ENCODE data around the gene PRMT5. TPM values are rescaled to one million over a fixed set of nuclear protein-coding genes. Genes with fewer than 3 reads are reported as not detected.
"Not testable (repeated sequence)": the region's sequence is repeated elsewhere in the genome, so short reads cannot be mapped to it uniquely, and the experiment has no call there.

The PRMT5 gene
- total and polyA plus RNA-seq, 5 donors from 2014 or later: 19.3 to 43.3 (median 37.9) TPM

DNA sequence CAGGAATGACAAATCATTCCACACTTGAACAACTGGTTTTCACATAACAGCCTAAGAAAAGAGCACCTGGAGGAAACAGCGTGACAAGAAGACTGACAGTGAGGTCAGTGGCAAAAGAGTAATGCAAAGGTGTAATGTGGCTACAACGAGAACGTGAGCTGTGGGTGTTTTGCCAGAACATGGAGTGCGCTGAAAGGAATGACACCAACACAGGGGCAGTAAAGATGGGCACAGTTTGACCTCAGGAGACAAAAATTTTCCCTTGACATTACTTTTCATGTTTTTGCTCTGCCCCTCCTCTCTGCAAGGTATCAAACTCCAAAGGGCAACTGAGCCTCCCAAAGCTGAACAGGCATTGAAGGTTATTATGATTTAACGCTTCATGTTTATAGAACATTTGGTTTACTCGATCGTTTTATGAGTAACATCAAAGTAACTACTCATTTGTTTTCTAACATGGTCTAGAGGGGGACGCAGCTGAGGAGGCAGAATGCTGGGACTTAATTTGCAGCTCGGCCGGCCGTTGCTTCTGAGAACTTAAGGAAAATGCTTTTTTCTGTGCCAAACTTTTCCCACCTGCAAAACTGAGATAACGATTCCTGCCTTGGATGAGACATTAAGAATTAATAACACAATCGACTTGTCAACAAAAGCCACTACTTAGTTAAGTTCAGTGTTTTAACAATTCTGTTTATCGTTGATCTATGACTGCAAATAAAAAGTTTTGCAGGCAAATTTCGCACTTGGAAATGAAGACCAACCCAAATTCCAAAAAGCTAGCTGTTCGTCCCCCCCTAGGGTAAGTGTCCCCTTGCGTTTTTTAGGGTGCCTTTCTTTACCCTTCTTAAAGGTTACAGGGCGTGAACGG, 26.8 kb upstream of the PRMT5 start:
- no peaks in the 10 kb centered on the region for H3K9me3 ChIP-seq (ENCODE audit: control insufficient read depth in 2 of 2, low read length in 2 of 2)
- H3K4me1 Mint-ChIP-seq: peaks cover 7 to 32% (median 29%) of the 10 kb centered on the region in 4 donors
- H3K36me3 Mint-ChIP-seq: peaks cover 16% of the 10 kb centered on the region
- peaks cover 4% of the 10 kb centered on the region for H3K27me3 Mint-ChIP-seq
- DNase-seq: no peak
- no peak for ATAC-seq (ENCODE audit: low read depth in 2 of 2)
- H3K4me3 Mint-ChIP-seq: peak overlapping the region; percentile 88 to 96 (median 94)
- H3K27ac ChIP-seq (ENCODE audit: insufficient read depth, low read length, poor library complexity, severe bottlenecking): peak overlapping the region; percentile 82
- H3K27ac Mint-ChIP-seq: peak overlapping the region; percentile 87 to 95 (median 94)
- H3K27me3 ChIP-seq (ENCODE audit: control insufficient read depth, insufficient read depth, low read length): no peaks in the 10 kb centered on the region
- H3K4me1 ChIP-seq (ENCODE audit: control insufficient read depth, insufficient read depth, low read length, poor library complexity, severe bottlenecking): peaks cover 9% of the 10 kb centered on the region
- H3K9me3 Mint-ChIP-seq: no peaks in the 10 kb centered on the region
- peak overlapping the region; percentile 91 for H3K4me3 ChIP-seq (ENCODE audit: low read depth, low read length)
- H3K36me3 ChIP-seq (ENCODE audit: control insufficient read depth, insufficient read depth, low read length): peaks cover 7% of the 10 kb centered on the region

- H3K9me3 ChIP-seq (ENCODE audit: control insufficient read depth in 2 of 2, low read length in 2 of 2): no peaks in the 10 kb centered on the region
- ATAC-seq (ENCODE audit: low read depth in 2 of 2) (no peak), DNase-seq (no peak)
- no peak overlapping the region for H3K27ac ChIP-seq (ENCODE audit: insufficient read depth, low read length, poor library complexity, severe bottlenecking)
- peak overlapping the region in 1 of 4 donors; percentile 54 for H3K4me3 Mint-ChIP-seq
- peaks cover 29% of the 10 kb centered on the region for H3K36me3 Mint-ChIP-seq
- no peaks in the 10 kb centered on the region for H3K9me3 Mint-ChIP-seq
- H3K27ac Mint-ChIP-seq: peak overlapping the region in 2 of 3 donors; percentile 20 to 60
- H3K4me3 ChIP-seq (ENCODE audit: low read depth, low read length): no peak overlapping the region
- peaks cover 7 to 29% (median 24%) of the 10 kb centered on the region in 4 donors for H3K4me1 Mint-ChIP-seq
- H3K4me1 ChIP-seq (ENCODE audit: control insufficient read depth, insufficient read depth, low read length, poor library complexity, severe bottlenecking): peaks cover 9% of the 10 kb centered on the region
- no peaks in the 10 kb centered on the region for H3K27me3 Mint-ChIP-seq
- peaks cover 18% of the 10 kb centered on the region for H3K36me3 ChIP-seq (ENCODE audit: control insufficient read depth, insufficient read depth, low read length)
- H3K27me3 ChIP-seq (ENCODE audit: control insufficient read depth, insufficient read depth, low read length): no peaks in the 10 kb centered on the region
These were observed 23.2 kb upstream of the PRMT5 start for GRCh38 chr14:22952418-22952817.

DNA sequence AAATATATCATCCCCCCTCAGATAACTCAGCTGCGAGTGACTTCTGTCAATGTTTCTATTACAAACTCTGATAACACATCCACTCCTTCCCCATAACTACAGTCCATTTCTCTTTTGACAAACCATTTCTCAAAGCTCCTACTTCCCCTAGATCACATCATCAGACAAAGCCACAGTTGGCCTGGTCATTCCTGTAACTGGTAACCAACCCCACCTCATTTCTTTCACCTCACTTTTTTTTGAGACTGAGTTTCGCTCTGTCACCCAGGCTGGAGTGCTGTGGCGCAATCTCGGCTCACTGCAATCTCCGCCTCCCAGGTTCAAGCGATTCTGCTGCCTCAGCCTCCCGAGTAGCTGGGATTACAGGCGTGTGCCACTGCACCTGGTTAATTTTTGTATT, 22.6 kb upstream of the PRMT5 start:
- peak overlapping the region in 1 of 3 donors; percentile 77 for H3K27ac Mint-ChIP-seq
- not testable (repeated sequence) for H3K27me3 Mint-ChIP-seq, DNase-seq

GRCh38 chr14:22945642-22946041, 16.5 kb upstream of the PRMT5 start:
- H3K27me3 ChIP-seq (ENCODE audit: control insufficient read depth, insufficient read depth, low read length): no peaks in the 10 kb centered on the region
- H3K4me3 ChIP-seq (ENCODE audit: low read depth, low read length): no peak overlapping the region
- H3K27ac ChIP-seq (ENCODE audit: insufficient read depth, low read length, poor library complexity, severe bottlenecking): no peak overlapping the region
- H3K4me1 Mint-ChIP-seq: no peaks in the 10 kb centered on the region
- peaks cover 35% of the 10 kb centered on the region for H3K36me3 Mint-ChIP-seq
- peaks cover 27% of the 10 kb centered on the region for H3K36me3 ChIP-seq (ENCODE audit: control insufficient read depth, insufficient read depth, low read length)
- H3K4me3 Mint-ChIP-seq: peak overlapping the region in 1 of 4 donors; percentile 21
- ATAC-seq (ENCODE audit: low read depth in 2 of 2) (no peak), DNase-seq (no peak)
- no peaks in the 10 kb centered on the region for H3K27me3 Mint-ChIP-seq
- no peaks in the 10 kb centered on the region for H3K4me1 ChIP-seq (ENCODE audit: control insufficient read depth, insufficient read depth, low read length, poor library complexity, severe bottlenecking)
- no peaks in the 10 kb centered on the region for H3K9me3 ChIP-seq (ENCODE audit: control insufficient read depth in 2 of 2, low read length in 2 of 2)
- no peaks in the 10 kb centered on the region for H3K9me3 Mint-ChIP-seq
- H3K27ac Mint-ChIP-seq: peak overlapping the region in 1 of 3 donors; percentile 8

More for the DNA sequence above, 22.6 kb upstream of the PRMT5 start:
- Mint-ChIP-seq H3K4me1 (peaks cover 7 to 29% (median 24%) of the 10 kb centered on the region in 4 donors), H3K36me3 (peaks cover 35% of the 10 kb centered on the region)
- not testable (repeated sequence) for ATAC-seq (ENCODE audit: low read depth in 2 of 2); H3K27ac ChIP-seq (ENCODE audit: insufficient read depth, low read length, poor library complexity, severe bottlenecking); H3K9me3 ChIP-seq (ENCODE audit: control insufficient read depth in 2 of 2, low read length in 2 of 2); H3K4me3 Mint-ChIP-seq; H3K4me1 ChIP-seq (ENCODE audit: control insufficient read depth, insufficient read depth, low read length, poor library complexity, severe bottlenecking); H3K9me3 Mint-ChIP-seq; H3K27me3 ChIP-seq (ENCODE audit: control insufficient read depth, insufficient read depth, low read length); H3K4me3 ChIP-seq (ENCODE audit: low read depth, low read length)
- H3K36me3 ChIP-seq (ENCODE audit: control insufficient read depth, insufficient read depth, low read length): peaks cover 24% of the 10 kb centered on the region

DNA sequence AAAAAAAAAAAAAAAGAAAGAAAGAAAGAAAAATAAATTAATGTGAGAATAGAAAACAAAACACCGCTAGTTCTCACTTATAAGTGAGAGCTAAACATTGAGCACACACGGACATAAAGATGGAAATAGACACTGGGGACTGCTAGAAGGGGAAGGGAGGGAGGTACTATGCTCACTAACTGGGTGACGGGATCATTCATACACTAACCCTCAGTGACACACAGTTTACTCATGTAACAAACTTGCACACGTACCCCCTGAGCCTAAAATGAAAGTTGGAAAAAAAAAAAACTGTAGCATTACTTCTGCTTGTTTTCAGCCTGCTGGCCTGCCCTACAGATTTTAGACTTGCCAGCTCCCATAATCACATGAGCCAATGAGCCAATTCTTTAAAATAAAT, 10.5 kb upstream of the PRMT5 start:
- no peaks in the 10 kb centered on the region for H3K4me1 Mint-ChIP-seq
- no peak overlapping the region for H3K27ac ChIP-seq (ENCODE audit: insufficient read depth, low read length, poor library complexity, severe bottlenecking)
- H3K27me3 ChIP-seq (ENCODE audit: control insufficient read depth, insufficient read depth, low read length): no peaks in the 10 kb centered on the region
- no peaks in the 10 kb centered on the region for H3K27me3 Mint-ChIP-seq
- H3K4me3 Mint-ChIP-seq: peak overlapping the region in 1 of 4 donors; percentile 32
- H3K4me3 ChIP-seq (ENCODE audit: low read depth, low read length): no peak overlapping the region
- no peak overlapping the region for H3K27ac Mint-ChIP-seq
- H3K9me3 Mint-ChIP-seq: no peaks in the 10 kb centered on the region
- H3K4me1 ChIP-seq (ENCODE audit: control insufficient read depth, insufficient read depth, low read length, poor library complexity, severe bottlenecking): no peaks in the 10 kb centered on the region
- ATAC-seq (ENCODE audit: low read depth in 2 of 2) (no peak), DNase-seq (no peak)
- H3K36me3 Mint-ChIP-seq: peaks cover 12% of the 10 kb centered on the region
- H3K36me3 ChIP-seq (ENCODE audit: control insufficient read depth, insufficient read depth, low read length): no peaks in the 10 kb centered on the region
- H3K9me3 ChIP-seq (ENCODE audit: control insufficient read depth in 2 of 2, low read length in 2 of 2): no peaks in the 10 kb centered on the region

DNA sequence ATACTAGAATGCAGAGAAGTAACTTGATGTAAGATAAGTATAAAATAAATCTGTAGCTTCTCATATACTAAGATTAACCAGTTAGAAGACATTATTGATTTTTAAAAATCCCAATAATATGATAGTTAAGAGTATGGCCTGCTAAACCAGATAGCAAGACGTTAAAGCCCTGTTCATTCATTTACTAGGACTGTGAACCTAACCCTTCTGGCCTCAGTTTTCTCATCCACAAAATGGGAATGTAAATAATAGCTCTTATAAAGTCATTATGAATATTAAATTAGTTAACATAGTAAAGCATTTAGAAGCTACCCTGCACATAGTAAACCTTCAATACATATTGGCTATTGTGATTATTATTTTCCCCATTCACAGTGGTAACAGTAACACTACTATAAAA, 6.0 kb upstream of the PRMT5 start:
- no peak overlapping the region for H3K4me3 Mint-ChIP-seq
- Histone ChIP-seq H3K4me1 (ENCODE audit: control insufficient read depth, insufficient read depth, low read length, poor library complexity, severe bottlenecking) (peaks cover 4% of the 10 kb centered on the region), H3K9me3 (ENCODE audit: control insufficient read depth in 2 of 2, low read length in 2 of 2) (no peaks in the 10 kb centered on the region), H3K4me3 (ENCODE audit: low read depth, low read length) (no peak overlapping the region), H3K27ac (ENCODE audit: insufficient read depth, low read length, poor library complexity, severe bottlenecking) (no peak overlapping the region), H3K27me3 (ENCODE audit: control insufficient read depth, insufficient read depth, low read length) (no peaks in the 10 kb centered on the region), H3K36me3 (ENCODE audit: control insufficient read depth, insufficient read depth, low read length) (no peaks in the 10 kb centered on the region)
- no peaks in the 10 kb centered on the region for H3K9me3 Mint-ChIP-seq
- peaks cover 0 to 11% (median 7%) of the 10 kb centered on the region in 4 donors for H3K4me1 Mint-ChIP-seq
- peaks cover 4% of the 10 kb centered on the region for H3K36me3 Mint-ChIP-seq
- H3K27me3 Mint-ChIP-seq: no peaks in the 10 kb centered on the region
- no peak overlapping the region for H3K27ac Mint-ChIP-seq
- DNase-seq (no peak), ATAC-seq (ENCODE audit: low read depth in 2 of 2) (no peak)

DNA sequence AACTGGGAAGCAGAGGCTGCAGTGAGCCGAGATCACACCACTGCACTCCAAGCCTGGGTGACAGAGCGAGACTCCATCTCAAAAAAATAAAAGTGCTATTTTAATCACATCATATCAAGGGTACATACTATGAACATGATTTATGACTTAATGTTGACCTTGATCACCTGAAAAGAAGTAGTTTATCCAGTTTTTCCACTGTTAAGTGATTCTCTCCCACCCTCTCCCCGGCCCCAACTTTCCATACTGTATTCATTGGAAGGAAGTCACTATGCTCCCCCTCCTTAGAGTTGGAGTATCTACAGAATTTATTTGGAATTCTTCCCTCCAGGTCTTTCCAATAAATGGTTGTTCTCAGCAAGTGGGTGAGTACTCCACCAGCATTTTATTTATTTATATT, 3.0 kb upstream of the PRMT5 start:
- no peak for ATAC-seq (ENCODE audit: low read depth in 2 of 2)
- Histone ChIP-seq H3K27me3 (ENCODE audit: control insufficient read depth, insufficient read depth, low read length) (no peaks in the 10 kb centered on the region), H3K36me3 (ENCODE audit: control insufficient read depth, insufficient read depth, low read length) (no peaks in the 10 kb centered on the region), H3K4me3 (ENCODE audit: low read depth, low read length) (no peak overlapping the region), H3K4me1 (ENCODE audit: control insufficient read depth, insufficient read depth, low read length, poor library complexity, severe bottlenecking) (peaks cover 19% of the 10 kb centered on the region), H3K9me3 (ENCODE audit: control insufficient read depth in 2 of 2, low read length in 2 of 2) (no peaks in the 10 kb centered on the region), H3K27ac (ENCODE audit: insufficient read depth, low read length, poor library complexity, severe bottlenecking) (no peak overlapping the region)
- Mint-ChIP-seq H3K4me3 (peak overlapping the region in 3 of 4 donors; percentile 5 to 15 (median 9)), H3K4me1 (peaks cover 0 to 19% (median 13%) of the 10 kb centered on the region in 4 donors), H3K9me3 (no peaks in the 10 kb centered on the region), H3K36me3 (no peaks in the 10 kb centered on the region), H3K27ac (peak overlapping the region in 1 of 3 donors; percentile 78), H3K27me3 (no peaks in the 10 kb centered on the region)
- DNase-seq: no peak

- no peak for ATAC-seq (ENCODE audit: low read depth in 2 of 2)
These were observed 787 bp upstream of the PRMT5 start for GRCh38 chr14:22929961-22930364.

More at GRCh38 chr14:22929961-22930364, 787 bp upstream of the PRMT5 start:
- no peaks in the 10 kb centered on the region for H3K9me3 Mint-ChIP-seq
- Histone ChIP-seq H3K36me3 (ENCODE audit: control insufficient read depth, insufficient read depth, low read length) (no peaks in the 10 kb centered on the region), H3K4me1 (ENCODE audit: control insufficient read depth, insufficient read depth, low read length, poor library complexity, severe bottlenecking) (peaks cover 19% of the 10 kb centered on the region), H3K27me3 (ENCODE audit: control insufficient read depth, insufficient read depth, low read length) (no peaks in the 10 kb centered on the region), H3K4me3 (ENCODE audit: low read depth, low read length) (peak overlapping the region; percentile 95), H3K27ac (ENCODE audit: insufficient read depth, low read length, poor library complexity, severe bottlenecking) (peak overlapping the region; percentile 90), H3K9me3 (ENCODE audit: control insufficient read depth in 2 of 2, low read length in 2 of 2) (no peaks in the 10 kb centered on the region)
- H3K27ac Mint-ChIP-seq: no peak overlapping the region
- H3K4me1 Mint-ChIP-seq: peaks cover 0 to 25% (median 20%) of the 10 kb centered on the region in 4 donors
- no peaks in the 10 kb centered on the region for H3K27me3 Mint-ChIP-seq
- peaks cover 12% of the 10 kb centered on the region for H3K36me3 Mint-ChIP-seq
- no peak overlapping the region for H3K4me3 Mint-ChIP-seq
- no peak for DNase-seq
